WTC11 (cell line): ENCODE results near the gene TRPM2.

Source experiments
- FOXJ3 ChIP-seq: sonication (generic); formaldehyde crosslinking; IDR thresholded peaks from 2 replicates; pipeline ENCODE4 v1.9.0; 2021; ENCODE audit warnings: missing genetic modification reagents, mild to moderate bottlenecking, borderline replicate concordance
- GRHL2 ChIP-seq: fragments of 250-450 bp; sonication (Bioruptor Pico); IDR thresholded peaks from 2 replicates; pipeline ENCODE4 v1.8.0; 2022; ENCODE audit warnings: mild to moderate bottlenecking, moderate library complexity; ENCODE audit not compliant: insufficient replicate concordance, severe bottlenecking
- HMGA2 ChIP-seq: fragments of 250-450 bp; sonication (Bioruptor Pico); IDR thresholded peaks from 2 replicates; pipeline ENCODE4 v1.4.0; 2021; ENCODE audit warnings: mild to moderate bottlenecking, moderate library complexity
- SMAD4 ChIP-seq: sonication (generic); formaldehyde crosslinking; IDR thresholded peaks from 2 replicates; pipeline ENCODE4 v1.8.0; 2022; ENCODE audit warnings: mild to moderate bottlenecking, missing genetic modification reagents
- TF ChIP-seq, protein P1 (sequence below): sonication (generic); formaldehyde crosslinking; IDR thresholded peaks from 2 replicates; pipeline ENCODE4 v1.8.0; 2022; ENCODE audit warnings: mild to moderate bottlenecking, missing genetic modification reagents
- TF ChIP-seq, protein P2 (sequence below): sonication (generic); formaldehyde crosslinking; IDR thresholded peaks from 2 replicates; pipeline ENCODE4 v1.8.0; 2023; ENCODE audit warnings: missing genetic modification reagents, mild to moderate bottlenecking, borderline replicate concordance
- TF ChIP-seq, protein P3 (sequence below): sonication (generic); formaldehyde crosslinking; IDR thresholded peaks from 2 replicates; pipeline ENCODE4 v1.8.0; 2022; ENCODE audit warnings: mild to moderate bottlenecking, missing genetic modification reagents
- TF ChIP-seq, protein P4 (sequence below): sonication (generic); formaldehyde crosslinking; IDR thresholded peaks from 2 replicates; pipeline ENCODE4 v1.8.0; 2022; ENCODE audit warnings: mild to moderate bottlenecking, missing genetic modification reagents
- TF ChIP-seq, protein P5 (sequence below): fragments of 200-600 bp; IDR thresholded peaks from 2 replicates; pipeline ENCODE4 v1.8.0; 2022; ENCODE audit warnings: antibody characterized with exemption
- TF ChIP-seq, protein P6 (sequence below): sonication (generic); formaldehyde crosslinking; IDR thresholded peaks from 2 replicates; pipeline ENCODE4 v1.8.0; 2023; ENCODE audit warnings: missing genetic modification reagents

DNA sequence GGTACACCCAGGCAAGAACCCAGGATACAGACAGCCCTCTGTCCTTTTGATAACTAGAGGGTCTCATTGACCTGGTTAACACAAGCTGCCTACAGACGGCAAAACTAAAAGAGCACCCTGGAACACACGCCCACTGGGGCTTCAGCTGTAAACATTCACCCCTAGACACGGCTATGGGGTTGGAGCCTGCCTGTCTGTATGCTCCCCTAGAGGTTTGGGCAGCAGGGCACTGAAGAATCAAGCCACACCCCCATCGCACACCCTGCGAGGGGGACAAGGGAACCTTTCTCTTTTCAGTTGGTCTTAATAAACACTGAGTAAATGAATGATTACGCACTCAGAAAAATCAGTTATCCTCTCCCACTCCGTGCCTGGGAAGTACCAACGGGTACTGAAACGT is 137.4 kb downstream of the TRPM2 start:
- TF ChIP-seq FOXJ3 (CRISPR knock-in tag), result no peak
- TF ChIP-seq, protein P1, sequence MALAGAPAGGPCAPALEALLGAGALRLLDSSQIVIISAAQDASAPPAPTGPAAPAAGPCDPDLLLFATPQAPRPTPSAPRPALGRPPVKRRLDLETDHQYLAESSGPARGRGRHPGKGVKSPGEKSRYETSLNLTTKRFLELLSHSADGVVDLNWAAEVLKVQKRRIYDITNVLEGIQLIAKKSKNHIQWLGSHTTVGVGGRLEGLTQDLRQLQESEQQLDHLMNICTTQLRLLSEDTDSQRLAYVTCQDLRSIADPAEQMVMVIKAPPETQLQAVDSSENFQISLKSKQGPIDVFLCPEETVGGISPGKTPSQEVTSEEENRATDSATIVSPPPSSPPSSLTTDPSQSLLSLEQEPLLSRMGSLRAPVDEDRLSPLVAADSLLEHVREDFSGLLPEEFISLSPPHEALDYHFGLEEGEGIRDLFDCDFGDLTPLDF, result no peak
- TF ChIP-seq, protein P2, sequence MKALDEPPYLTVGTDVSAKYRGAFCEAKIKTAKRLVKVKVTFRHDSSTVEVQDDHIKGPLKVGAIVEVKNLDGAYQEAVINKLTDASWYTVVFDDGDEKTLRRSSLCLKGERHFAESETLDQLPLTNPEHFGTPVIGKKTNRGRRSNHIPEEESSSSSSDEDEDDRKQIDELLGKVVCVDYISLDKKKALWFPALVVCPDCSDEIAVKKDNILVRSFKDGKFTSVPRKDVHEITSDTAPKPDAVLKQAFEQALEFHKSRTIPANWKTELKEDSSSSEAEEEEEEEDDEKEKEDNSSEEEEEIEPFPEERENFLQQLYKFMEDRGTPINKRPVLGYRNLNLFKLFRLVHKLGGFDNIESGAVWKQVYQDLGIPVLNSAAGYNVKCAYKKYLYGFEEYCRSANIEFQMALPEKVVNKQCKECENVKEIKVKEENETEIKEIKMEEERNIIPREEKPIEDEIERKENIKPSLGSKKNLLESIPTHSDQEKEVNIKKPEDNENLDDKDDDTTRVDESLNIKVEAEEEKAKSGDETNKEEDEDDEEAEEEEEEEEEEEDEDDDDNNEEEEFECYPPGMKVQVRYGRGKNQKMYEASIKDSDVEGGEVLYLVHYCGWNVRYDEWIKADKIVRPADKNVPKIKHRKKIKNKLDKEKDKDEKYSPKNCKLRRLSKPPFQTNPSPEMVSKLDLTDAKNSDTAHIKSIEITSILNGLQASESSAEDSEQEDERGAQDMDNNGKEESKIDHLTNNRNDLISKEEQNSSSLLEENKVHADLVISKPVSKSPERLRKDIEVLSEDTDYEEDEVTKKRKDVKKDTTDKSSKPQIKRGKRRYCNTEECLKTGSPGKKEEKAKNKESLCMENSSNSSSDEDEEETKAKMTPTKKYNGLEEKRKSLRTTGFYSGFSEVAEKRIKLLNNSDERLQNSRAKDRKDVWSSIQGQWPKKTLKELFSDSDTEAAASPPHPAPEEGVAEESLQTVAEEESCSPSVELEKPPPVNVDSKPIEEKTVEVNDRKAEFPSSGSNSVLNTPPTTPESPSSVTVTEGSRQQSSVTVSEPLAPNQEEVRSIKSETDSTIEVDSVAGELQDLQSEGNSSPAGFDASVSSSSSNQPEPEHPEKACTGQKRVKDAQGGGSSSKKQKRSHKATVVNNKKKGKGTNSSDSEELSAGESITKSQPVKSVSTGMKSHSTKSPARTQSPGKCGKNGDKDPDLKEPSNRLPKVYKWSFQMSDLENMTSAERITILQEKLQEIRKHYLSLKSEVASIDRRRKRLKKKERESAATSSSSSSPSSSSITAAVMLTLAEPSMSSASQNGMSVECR (CRISPR knock-in tag), result no peak
- TF ChIP-seq, protein P3, sequence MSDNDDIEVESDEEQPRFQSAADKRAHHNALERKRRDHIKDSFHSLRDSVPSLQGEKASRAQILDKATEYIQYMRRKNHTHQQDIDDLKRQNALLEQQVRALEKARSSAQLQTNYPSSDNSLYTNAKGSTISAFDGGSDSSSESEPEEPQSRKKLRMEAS, result no peak
- no peak for TF ChIP-seq HMGA2 (CRISPR knock-in tag)
- TF ChIP-seq, protein P4, sequence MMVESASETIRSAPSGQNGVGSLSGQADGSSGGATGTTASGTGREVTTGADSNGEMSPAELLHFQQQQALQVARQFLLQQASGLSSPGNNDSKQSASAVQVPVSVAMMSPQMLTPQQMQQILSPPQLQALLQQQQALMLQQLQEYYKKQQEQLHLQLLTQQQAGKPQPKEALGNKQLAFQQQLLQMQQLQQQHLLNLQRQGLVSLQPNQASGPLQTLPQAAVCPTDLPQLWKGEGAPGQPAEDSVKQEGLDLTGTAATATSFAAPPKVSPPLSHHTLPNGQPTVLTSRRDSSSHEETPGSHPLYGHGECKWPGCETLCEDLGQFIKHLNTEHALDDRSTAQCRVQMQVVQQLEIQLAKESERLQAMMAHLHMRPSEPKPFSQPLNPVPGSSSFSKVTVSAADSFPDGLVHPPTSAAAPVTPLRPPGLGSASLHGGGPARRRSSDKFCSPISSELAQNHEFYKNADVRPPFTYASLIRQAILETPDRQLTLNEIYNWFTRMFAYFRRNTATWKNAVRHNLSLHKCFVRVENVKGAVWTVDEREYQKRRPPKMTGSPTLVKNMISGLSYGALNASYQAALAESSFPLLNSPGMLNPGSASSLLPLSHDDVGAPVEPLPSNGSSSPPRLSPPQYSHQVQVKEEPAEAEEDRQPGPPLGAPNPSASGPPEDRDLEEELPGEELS (CRISPR knock-in tag), result no peak
- no peak for TF ChIP-seq GRHL2 (CRISPR knock-in tag)
- TF ChIP-seq, protein P5, sequence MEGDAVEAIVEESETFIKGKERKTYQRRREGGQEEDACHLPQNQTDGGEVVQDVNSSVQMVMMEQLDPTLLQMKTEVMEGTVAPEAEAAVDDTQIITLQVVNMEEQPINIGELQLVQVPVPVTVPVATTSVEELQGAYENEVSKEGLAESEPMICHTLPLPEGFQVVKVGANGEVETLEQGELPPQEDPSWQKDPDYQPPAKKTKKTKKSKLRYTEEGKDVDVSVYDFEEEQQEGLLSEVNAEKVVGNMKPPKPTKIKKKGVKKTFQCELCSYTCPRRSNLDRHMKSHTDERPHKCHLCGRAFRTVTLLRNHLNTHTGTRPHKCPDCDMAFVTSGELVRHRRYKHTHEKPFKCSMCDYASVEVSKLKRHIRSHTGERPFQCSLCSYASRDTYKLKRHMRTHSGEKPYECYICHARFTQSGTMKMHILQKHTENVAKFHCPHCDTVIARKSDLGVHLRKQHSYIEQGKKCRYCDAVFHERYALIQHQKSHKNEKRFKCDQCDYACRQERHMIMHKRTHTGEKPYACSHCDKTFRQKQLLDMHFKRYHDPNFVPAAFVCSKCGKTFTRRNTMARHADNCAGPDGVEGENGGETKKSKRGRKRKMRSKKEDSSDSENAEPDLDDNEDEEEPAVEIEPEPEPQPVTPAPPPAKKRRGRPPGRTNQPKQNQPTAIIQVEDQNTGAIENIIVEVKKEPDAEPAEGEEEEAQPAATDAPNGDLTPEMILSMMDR, result no peak
- TF ChIP-seq, protein P6, sequence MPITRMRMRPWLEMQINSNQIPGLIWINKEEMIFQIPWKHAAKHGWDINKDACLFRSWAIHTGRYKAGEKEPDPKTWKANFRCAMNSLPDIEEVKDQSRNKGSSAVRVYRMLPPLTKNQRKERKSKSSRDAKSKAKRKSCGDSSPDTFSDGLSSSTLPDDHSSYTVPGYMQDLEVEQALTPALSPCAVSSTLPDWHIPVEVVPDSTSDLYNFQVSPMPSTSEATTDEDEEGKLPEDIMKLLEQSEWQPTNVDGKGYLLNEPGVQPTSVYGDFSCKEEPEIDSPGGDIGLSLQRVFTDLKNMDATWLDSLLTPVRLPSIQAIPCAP (CRISPR knock-in tag), result no peak
- no peak for TF ChIP-seq SMAD4
